GM12892 (cell line): Measurements from ENCODE around the gene GRID1.

ENCODE experiments used
- POLR2A ChIP-seq: IDR thresholded peaks from 2 replicates; pipeline ENCODE4 v1.6.1; 2011; ENCODE audit warnings: low read depth, low read length, control low read depth
- TAF1 ChIP-seq: IDR thresholded peaks from 2 replicates; pipeline ENCODE4 v1.6.1; 2011; ENCODE audit warnings: low read depth, mild to moderate bottlenecking, control low read depth, low read length, borderline replicate concordance

- no peak for TF ChIP-seq POLR2A
- no peak for TF ChIP-seq TAF1
Measured at GRCh38 chr10:85614981-85615380, 751.6 kb downstream of the GRID1 start.
